Right lobe of liver (tissue), 6 donors: ENCODE data around the gene ZNF14. TPM values are rescaled to one million over a fixed set of nuclear protein-coding genes. Genes with fewer than 3 reads are reported as not detected.
A peak's percentile ranks its signal among the peaks of the same experiment; 100 is the strongest.

Source experiments
- ATAC-seq, 4 donors: fragments of 200-7000 bp; cut with Tn5 transposase; one replicate each; pipeline ENCODE4 v1.9.1; 2020; ENCODE audit warnings: mild to moderate bottlenecking in 4 of 4, moderate library complexity in 4 of 4
- DNase-seq, 3 donors: peaks; one replicate each; pipeline ENCODE4 v3.0.0-alpha.2; 2020
- H3K27ac ChIP-seq, 3 donors: fragments of 200-600 bp; one replicate each; pipeline ENCODE4 v1.8.0; 2022
- H3K27me3 ChIP-seq, 2 donors: fragments of 200-600 bp; one replicate each; pipeline ENCODE4 v1.8.0; 2022
- H3K36me3 ChIP-seq, 4 donors: fragments of 200-600 bp; sonication (generic) in 1 of 4; one replicate each; pipeline versions ENCODE4 v1.5.1 to v1.8.0; 2017 to 2022; ENCODE audit warnings: control low read depth in 1 of 4
- H3K4me1 ChIP-seq, 4 donors: fragments of 200-600 bp; sonication (generic) in 1 of 4; one replicate each; pipeline versions ENCODE4 v1.5.1 to v1.8.0; 2017 to 2022; ENCODE audit warnings: control low read depth in 1 of 4
- H3K4me3 ChIP-seq, 3 donors: fragments of 200-600 bp; one replicate each; pipeline ENCODE4 v1.8.0; 2022
- H3K9me3 ChIP-seq, 4 donors: fragments of 200-600 bp; sonication (generic) in 1 of 4; one replicate each; pipeline versions ENCODE4 v1.5.1 to v1.8.0; 2017 to 2022; ENCODE audit warnings: control low read depth in 1 of 4
- CTCF ChIP-seq, 4 donors: fragments of 200-600 bp in 3 of 4; fragments of 450-650 bp in 1 of 4; IDR thresholded peaks; one replicate each; pipeline versions ENCODE4 v1.5.1 to v1.8.0; 2016 to 2022; ENCODE audit warnings: antibody characterized with exemption in 4 of 4, mild to moderate bottlenecking in 2 of 4
- POLR2A ChIP-seq: fragments of 450-650 bp; IDR thresholded peaks from one replicate; pipeline ENCODE4 v1.6.1; 2017; ENCODE audit warnings: antibody characterized with exemption, mild to moderate bottlenecking
- WGBS: methylation state at CpG from one replicate; pipeline ENCODE4 v1.1.6; 2018; ENCODE audit warnings: low coverage, low lambda C conversion rate; ENCODE audit not compliant: insufficient coverage; ENCODE audit errors: missing lambda C conversion rate; 5-methylcytosine and 5-hydroxymethylcytosine counted together
- intact Hi-C, 2 donors: fragments of 100-400 bp; cut with DNase I; formaldehyde crosslinking; loops; one replicate each; pipeline versions ENCODE4 v1.11.2 to v1.14.1; 2022
- total RNA-seq, 6 experiments: library from RNA; depleted of rRNA in 2 of 6; stranded (reverse); fragments of >200 nt in 2 of 6; fragmentation: NEBNext Ultra II Directional in 3 of 6; extraction: Animal tissue kit (Norgen Biotek cat#: 25700) in 3 of 6; gene quantifications; one replicate each; pipeline versions ENCODE4 v1.1.0 to v1.2.4, GENCODE V29; 2016 to 2023
- donor health status: DM: no; HTN: yes; CAD: no.
- donor health status: DM: no; HTN: no; CAD: no.
- donor health status: DM: no; HTN: no; CAD: no.
- donor health status: DM: no; HTN: yes; CAD: no.
- donor health status: DM: no; HTN: yes; CAD: no.

Gene ZNF14
- total RNA-seq, 6 experiments from 2014 or later, result 0.25 to 0.67 (median 0.41) TPM

- H3K4me3 ChIP-seq, result no peak overlapping the region
These were observed 9.9 kb upstream of the ZNF14 start for GRCh38 chr19:19742773-19743172.

GRCh38 chr19:19741184-19741583, 8.3 kb upstream of the ZNF14 start:
- no peaks in the 10 kb centered on the region for H3K27me3 ChIP-seq
- no peak overlapping the region for H3K4me3 ChIP-seq
- WGBS, result 62% methylated on average over 6 of the region's 7 CpGs
- H3K27ac ChIP-seq, result no peak overlapping the region
- ATAC-seq (no peak), DNase-seq (no peak)
- TF ChIP-seq POLR2A, result no peak
- no peak for TF ChIP-seq CTCF (IDR thresholded peaks at IDR 0.05)
- H3K36me3 ChIP-seq, result no peaks in the 10 kb centered on the region
- no peaks in the 10 kb centered on the region for H3K9me3 ChIP-seq
- intact Hi-C loops, result no loop called here
- H3K4me1 ChIP-seq, result no peaks in the 10 kb centered on the region

More at GRCh38 chr19:19742773-19743172, 9.9 kb upstream of the ZNF14 start:
- DNase-seq (no peak), ATAC-seq (no peak)
- Histone ChIP-seq H3K9me3 (no peaks in the 10 kb centered on the region), H3K27ac (no peak overlapping the region), H3K36me3 (no peaks in the 10 kb centered on the region), H3K4me1 (no peaks in the 10 kb centered on the region), H3K27me3 (no peaks in the 10 kb centered on the region)
- WGBS, result 77% methylated on average over 5 of the region's 9 CpGs
- intact Hi-C loops, result no loop called here
- TF ChIP-seq CTCF (IDR thresholded peaks at IDR 0.05) (no peak), POLR2A (no peak)

GRCh38 chr19:19740755-19741154, 7.8 kb upstream of the ZNF14 start:
- WGBS, result 60% methylated on average over 1 of the region's 18 CpGs
- intact Hi-C loops, result no loop called here

GRCh38 chr19:19738564-19738963, 5.7 kb upstream of the ZNF14 start:
- no CpG with 5 or more reads among the region's 1 CpG for WGBS
- H3K27me3 ChIP-seq, result no peaks in the 10 kb centered on the region
- no peak for DNase-seq
- no peak for ATAC-seq
- H3K9me3 ChIP-seq, result no peaks in the 10 kb centered on the region
- TF ChIP-seq CTCF (IDR thresholded peaks at IDR 0.05) (no peak), POLR2A (no peak)
- no peaks in the 10 kb centered on the region for H3K36me3 ChIP-seq
- H3K4me1 ChIP-seq, result no peaks in the 10 kb centered on the region
- no peak overlapping the region for H3K4me3 ChIP-seq
- no peak overlapping the region for H3K27ac ChIP-seq
- intact Hi-C loops, result no loop called here

More at GRCh38 chr19:19740755-19741154, 7.8 kb upstream of the ZNF14 start:
- no peaks in the 10 kb centered on the region for H3K9me3 ChIP-seq
- ATAC-seq, result no peak
- H3K4me3 ChIP-seq, result no peak overlapping the region
- TF ChIP-seq CTCF (IDR thresholded peaks at IDR 0.05) (no peak), POLR2A (no peak)
- H3K36me3 ChIP-seq, result no peaks in the 10 kb centered on the region
- no peaks in the 10 kb centered on the region for H3K27me3 ChIP-seq
- peak in 1 of 3 donors; percentile 44 for DNase-seq
- H3K27ac ChIP-seq, result no peak overlapping the region
- H3K4me1 ChIP-seq, result no peaks in the 10 kb centered on the region
